IMR-90 (cell line): ENCODE results near the gene STRA6.

Experiments
- NFE2L2 ChIP-seq: fragments of 150-350 bp; IDR thresholded peaks from 2 replicates; pipeline ENCODE4 v1.6.1; 2016; ENCODE audit warnings: low read depth, mild to moderate bottlenecking, low read length
- POLR2A ChIP-seq: IDR thresholded peaks from 2 replicates; pipeline ENCODE4 v1.6.1; 2012; ENCODE audit warnings: mild to moderate bottlenecking, low read depth, low read length
- RAD21 ChIP-seq: IDR thresholded peaks from 2 replicates; pipeline ENCODE4 v1.6.1; 2012; ENCODE audit warnings: low read length, improper control_type of control experiment
- RCOR1 ChIP-seq: IDR thresholded peaks from 2 replicates; pipeline ENCODE4 v1.6.1; 2012; ENCODE audit warnings: mild to moderate bottlenecking, low read length, improper control_type of control experiment; ENCODE audit not compliant: insufficient replicate concordance
- RFX5 ChIP-seq: IDR thresholded peaks from 2 replicates; pipeline ENCODE4 v1.8.0; 2012; ENCODE audit warnings: low read depth, mild to moderate bottlenecking, low read length, moderate library complexity
- TF ChIP-seq, protein P1 (sequence below): conservative IDR thresholded peaks from 2 replicates; pipeline ENCODE4 v1.5.1; 2012; ENCODE audit warnings: mild to moderate bottlenecking, low read depth, low read length, improper control_type of control experiment
- TF ChIP-seq, protein P2 (sequence below): fragments of 150-350 bp; IDR thresholded peaks from 2 replicates; pipeline ENCODE4 v1.6.1; 2017; ENCODE audit warnings: mild to moderate bottlenecking, antibody characterized with exemption, low read length, low read depth

DNA sequence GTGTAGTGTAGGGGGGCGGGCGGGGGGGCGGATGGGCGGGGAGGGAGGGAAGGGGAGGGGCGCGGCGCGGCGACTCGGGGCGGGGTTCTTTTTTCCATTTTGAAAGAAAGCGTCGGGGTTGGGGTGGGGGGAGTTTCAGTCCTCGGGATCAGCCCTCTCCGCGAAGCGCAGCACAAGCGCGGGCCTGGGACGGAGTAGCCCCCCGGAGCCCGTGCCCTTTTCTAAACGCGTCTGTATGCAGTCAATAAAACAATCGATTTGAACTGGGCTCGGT lies 66.1 kb downstream of the STRA6 start:
- TF ChIP-seq, protein P1, sequence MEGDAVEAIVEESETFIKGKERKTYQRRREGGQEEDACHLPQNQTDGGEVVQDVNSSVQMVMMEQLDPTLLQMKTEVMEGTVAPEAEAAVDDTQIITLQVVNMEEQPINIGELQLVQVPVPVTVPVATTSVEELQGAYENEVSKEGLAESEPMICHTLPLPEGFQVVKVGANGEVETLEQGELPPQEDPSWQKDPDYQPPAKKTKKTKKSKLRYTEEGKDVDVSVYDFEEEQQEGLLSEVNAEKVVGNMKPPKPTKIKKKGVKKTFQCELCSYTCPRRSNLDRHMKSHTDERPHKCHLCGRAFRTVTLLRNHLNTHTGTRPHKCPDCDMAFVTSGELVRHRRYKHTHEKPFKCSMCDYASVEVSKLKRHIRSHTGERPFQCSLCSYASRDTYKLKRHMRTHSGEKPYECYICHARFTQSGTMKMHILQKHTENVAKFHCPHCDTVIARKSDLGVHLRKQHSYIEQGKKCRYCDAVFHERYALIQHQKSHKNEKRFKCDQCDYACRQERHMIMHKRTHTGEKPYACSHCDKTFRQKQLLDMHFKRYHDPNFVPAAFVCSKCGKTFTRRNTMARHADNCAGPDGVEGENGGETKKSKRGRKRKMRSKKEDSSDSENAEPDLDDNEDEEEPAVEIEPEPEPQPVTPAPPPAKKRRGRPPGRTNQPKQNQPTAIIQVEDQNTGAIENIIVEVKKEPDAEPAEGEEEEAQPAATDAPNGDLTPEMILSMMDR, result no peak
- no peak for TF ChIP-seq POLR2A
- no peak for TF ChIP-seq NFE2L2
- TF ChIP-seq RFX5, result no peak
- TF ChIP-seq, protein P2, sequence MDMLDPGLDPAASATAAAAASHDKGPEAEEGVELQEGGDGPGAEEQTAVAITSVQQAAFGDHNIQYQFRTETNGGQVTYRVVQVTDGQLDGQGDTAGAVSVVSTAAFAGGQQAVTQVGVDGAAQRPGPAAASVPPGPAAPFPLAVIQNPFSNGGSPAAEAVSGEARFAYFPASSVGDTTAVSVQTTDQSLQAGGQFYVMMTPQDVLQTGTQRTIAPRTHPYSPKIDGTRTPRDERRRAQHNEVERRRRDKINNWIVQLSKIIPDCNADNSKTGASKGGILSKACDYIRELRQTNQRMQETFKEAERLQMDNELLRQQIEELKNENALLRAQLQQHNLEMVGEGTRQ, result no peak
- no peak for TF ChIP-seq RCOR1
- TF ChIP-seq RAD21, result no peak
